HUES6 (cell line): ENCODE measurements around the gene KRT6C.

ENCODE experiments used
- H3K27ac ChIP-seq: 2 replicates; pipeline ENCODE4 v1.7.0; 2013; ENCODE audit warnings: low read depth, mild to moderate bottlenecking, low read length, inconsistent platforms
- H3K27me3 ChIP-seq: 2 replicates; pipeline ENCODE4 v1.6.1; 2013; ENCODE audit warnings: low read length; ENCODE audit not compliant: control insufficient read depth, insufficient read depth
- H3K36me3 ChIP-seq: 2 replicates; pipeline ENCODE4 v1.6.1; 2013; ENCODE audit warnings: low read length; ENCODE audit not compliant: control insufficient read depth, insufficient read depth
- H3K4me1 ChIP-seq: 2 replicates; pipeline ENCODE4 v1.6.1; 2013; ENCODE audit warnings: low read length; ENCODE audit not compliant: control insufficient read depth, insufficient read depth
- H3K4me3 ChIP-seq: 2 replicates; pipeline ENCODE4 v1.5.1; 2013; ENCODE audit warnings: low read depth, low read length
- H3K9ac ChIP-seq: one replicate; pipeline ENCODE4 v1.6.1; 2013; ENCODE audit warnings: mild to moderate bottlenecking, low read length
- H3K9me3 ChIP-seq: 2 replicates; pipeline ENCODE4 v1.6.1; 2013; ENCODE audit warnings: low read depth, low read length; ENCODE audit not compliant: control insufficient read depth, insufficient read depth

The KRT6C gene

GRCh38 chr12:52433501-52434080 is 40.0 kb downstream of the KRT6C start:
- no peak overlapping the region for H3K4me3 ChIP-seq
- no peaks in the 10 kb centered on the region for H3K9me3 ChIP-seq
- H3K4me1 ChIP-seq = peaks cover 5% of the 10 kb centered on the region

GRCh38 chr12:52432559-52433207 is 40.9 kb downstream of the KRT6C start:
- Histone ChIP-seq H3K36me3 (no peaks in the 10 kb centered on the region), H3K4me1 (peaks cover 5% of the 10 kb centered on the region), H3K27ac (no peak overlapping the region), H3K9ac (no peak overlapping the region), H3K27me3 (peaks cover 10% of the 10 kb centered on the region; the same call in 1 of the 2 replicates), H3K4me3 (no peak overlapping the region), H3K9me3 (no peaks in the 10 kb centered on the region)

More at GRCh38 chr12:52433501-52434080, 40.0 kb downstream of the KRT6C start:
- peaks cover 10% of the 10 kb centered on the region; the same call in 1 of the 2 replicates for H3K27me3 ChIP-seq
- no peak overlapping the region for H3K27ac ChIP-seq
- no peak overlapping the region for H3K9ac ChIP-seq
- no peaks in the 10 kb centered on the region for H3K36me3 ChIP-seq

DNA sequence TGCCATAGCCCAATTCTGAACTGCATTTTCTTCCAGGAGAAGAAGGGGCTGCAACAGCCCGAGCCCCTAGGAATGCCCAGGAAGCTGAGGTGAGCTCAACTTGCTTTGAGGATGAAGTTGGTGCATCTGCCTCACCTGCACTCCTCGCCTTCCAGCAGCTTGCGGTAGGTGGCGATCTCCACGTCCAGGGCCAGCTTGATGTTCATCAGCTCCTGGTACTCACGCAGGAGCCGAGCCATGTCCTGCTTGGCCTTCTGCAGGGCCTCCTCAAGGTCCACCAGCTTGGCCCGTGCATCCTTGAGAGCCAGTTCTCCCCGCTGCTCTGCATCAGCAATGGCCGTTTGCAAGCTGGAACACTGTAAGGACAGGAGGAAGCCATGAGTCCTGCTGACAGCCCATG is 45.5 kb downstream of the KRT6C start:
- H3K36me3 ChIP-seq = no peaks in the 10 kb centered on the region
- H3K9ac ChIP-seq = no peak overlapping the region
- peaks cover 10% of the 10 kb centered on the region; the same call in 1 of the 2 replicates for H3K27me3 ChIP-seq
- no peak overlapping the region for H3K4me3 ChIP-seq
- H3K27ac ChIP-seq = no peak overlapping the region
- H3K9me3 ChIP-seq = no peaks in the 10 kb centered on the region
- peaks cover 5% of the 10 kb centered on the region; the same call in 1 of the 2 replicates for H3K4me1 ChIP-seq

GRCh38 chr12:52427083-52427482 is 46.5 kb downstream of the KRT6C start:
- peaks cover 10% of the 10 kb centered on the region; the same call in 1 of the 2 replicates for H3K27me3 ChIP-seq

DNA sequence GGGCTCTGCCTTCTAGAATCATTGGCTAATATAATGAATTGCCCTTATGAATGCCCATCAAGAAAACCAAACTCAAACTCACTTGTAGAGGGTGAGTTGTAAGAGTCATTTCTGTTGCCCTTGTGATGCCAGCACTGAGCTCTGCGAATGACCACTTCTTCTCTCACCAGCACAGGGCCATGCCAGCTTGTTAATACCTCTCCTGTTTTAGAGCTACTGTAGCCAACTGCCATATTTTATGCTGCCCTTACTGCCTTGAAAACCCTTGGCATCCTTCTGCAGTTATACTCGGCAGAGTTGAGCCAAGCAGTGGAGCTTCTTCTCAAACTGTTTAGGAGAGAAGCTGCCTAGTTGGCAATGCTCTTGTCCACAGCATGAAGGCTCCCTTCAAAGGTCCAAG is 47.6 kb downstream of the KRT6C start:
- H3K4me1 ChIP-seq = peaks cover 7% of the 10 kb centered on the region; the same call in 1 of the 2 replicates
- no peak overlapping the region for H3K4me3 ChIP-seq
- no peaks in the 10 kb centered on the region for H3K9me3 ChIP-seq
- H3K36me3 ChIP-seq = no peaks in the 10 kb centered on the region
- no peak overlapping the region for H3K27ac ChIP-seq
- peaks cover 5% of the 10 kb centered on the region; the same call in 1 of the 2 replicates for H3K27me3 ChIP-seq
- H3K9ac ChIP-seq = no peak overlapping the region

More at GRCh38 chr12:52427083-52427482, 46.5 kb downstream of the KRT6C start:
- Histone ChIP-seq H3K4me3 (no peak overlapping the region), H3K27ac (no peak overlapping the region), H3K36me3 (no peaks in the 10 kb centered on the region), H3K9ac (no peak overlapping the region), H3K9me3 (no peaks in the 10 kb centered on the region), H3K4me1 (peaks cover 7% of the 10 kb centered on the region; the same call in 1 of the 2 replicates)

- H3K27ac ChIP-seq = no peak overlapping the region
- H3K4me3 ChIP-seq = no peak overlapping the region
- no peaks in the 10 kb centered on the region for H3K9me3 ChIP-seq
- peaks cover 4% of the 10 kb centered on the region; the same call in 1 of the 2 replicates for H3K27me3 ChIP-seq
- H3K36me3 ChIP-seq = no peaks in the 10 kb centered on the region
- no peak overlapping the region for H3K9ac ChIP-seq
- peaks cover 7% of the 10 kb centered on the region; the same call in 1 of the 2 replicates for H3K4me1 ChIP-seq
Measured at GRCh38 chr12:52425466-52425865, 48.1 kb downstream of the KRT6C start.

DNA sequence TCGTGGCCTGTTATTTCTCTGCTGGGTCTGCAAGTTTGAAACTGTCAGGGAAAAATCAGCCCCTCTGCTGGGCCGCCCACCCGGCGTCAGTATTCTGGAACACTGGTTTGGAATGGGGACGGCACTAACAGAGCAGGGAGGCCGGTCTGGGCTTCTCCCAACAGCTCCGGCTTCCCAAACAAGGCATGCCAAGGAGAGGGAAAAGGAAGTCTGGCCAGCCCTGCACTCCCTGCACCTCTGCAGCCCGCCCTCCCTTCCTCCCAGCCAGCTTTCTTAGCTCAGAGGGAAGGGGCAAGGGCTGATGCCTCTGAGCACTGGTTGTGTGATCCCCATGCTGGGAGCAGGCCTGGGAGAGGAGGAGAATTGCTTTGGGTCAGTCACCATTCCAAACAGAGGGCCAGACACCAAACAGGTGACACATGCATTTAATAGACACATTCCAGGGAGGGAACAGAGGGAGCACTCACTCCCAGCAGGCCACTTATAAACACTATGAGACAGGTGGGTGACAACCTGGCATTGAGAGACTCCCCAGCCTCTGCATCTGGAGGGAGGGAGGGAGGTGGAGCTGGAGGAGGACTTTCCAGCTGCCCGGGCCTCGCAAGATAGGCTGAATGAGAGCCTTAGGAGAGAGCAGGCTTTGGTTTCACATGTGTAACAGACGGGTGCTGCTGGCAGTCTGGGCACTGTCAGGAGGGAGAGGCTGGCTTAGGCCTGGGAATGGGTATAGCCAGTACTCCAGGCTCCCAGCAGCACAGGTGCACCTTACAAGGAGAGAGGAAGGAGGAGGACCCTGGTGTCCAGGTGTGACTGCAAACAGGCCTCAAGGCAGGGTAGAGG is 49.7 kb downstream of the KRT6C start:
- no peaks in the 10 kb centered on the region for H3K9me3 ChIP-seq
- no peaks in the 10 kb centered on the region for H3K36me3 ChIP-seq
- H3K4me1 ChIP-seq = peaks cover 7% of the 10 kb centered on the region; the same call in 1 of the 2 replicates
- H3K9ac ChIP-seq = no peak overlapping the region
- no peak overlapping the region for H3K4me3 ChIP-seq
- 0 out of 2 replicates have a peak, but pooled peaks cover 3% of the 10 kb centered on the region for H3K27me3 ChIP-seq
- no peak overlapping the region for H3K27ac ChIP-seq

DNA sequence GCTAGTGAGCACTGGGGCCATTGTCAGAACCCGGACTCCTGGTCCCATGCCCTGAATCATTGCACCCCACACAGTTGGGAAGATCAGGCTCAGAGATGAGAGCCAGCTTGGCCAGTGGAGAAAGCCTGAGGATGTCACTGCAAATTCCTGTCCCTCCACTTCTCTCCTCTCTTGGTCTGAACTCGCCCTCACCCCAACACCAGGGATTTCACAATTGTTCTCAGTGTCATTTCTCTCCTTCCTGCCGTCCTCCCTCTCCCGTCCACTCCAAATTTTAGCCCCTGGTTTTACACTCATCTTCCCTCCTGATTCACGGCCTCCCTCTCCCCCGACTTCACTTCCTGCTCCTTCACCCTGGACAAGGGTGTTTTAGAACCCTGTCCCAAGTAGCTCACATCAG is 50.6 kb downstream of the KRT6C start:
- no peak overlapping the region for H3K9ac ChIP-seq
- H3K27me3 ChIP-seq = 0 out of 2 replicates have a peak, but pooled peaks cover 3% of the 10 kb centered on the region
- no peak overlapping the region for H3K4me3 ChIP-seq
- H3K4me1 ChIP-seq = peaks cover 7% of the 10 kb centered on the region; the same call in 1 of the 2 replicates
- H3K27ac ChIP-seq = no peak overlapping the region
- H3K36me3 ChIP-seq = no peaks in the 10 kb centered on the region
- H3K9me3 ChIP-seq = no peaks in the 10 kb centered on the region

- Histone ChIP-seq H3K9me3 (no peaks in the 10 kb centered on the region), H3K27ac (no peak overlapping the region), H3K27me3 (0 out of 2 replicates have a peak, but pooled peaks cover 3% of the 10 kb centered on the region), H3K9ac (no peak overlapping the region), H3K4me3 (no peak overlapping the region), H3K36me3 (no peaks in the 10 kb centered on the region), H3K4me1 (peaks cover 7% of the 10 kb centered on the region; the same call in 1 of the 2 replicates)
Measured at GRCh38 chr12:52419656-52420055, 53.9 kb downstream of the KRT6C start.

- H3K9ac ChIP-seq = no peak overlapping the region
- H3K27ac ChIP-seq = no peak overlapping the region
- no peaks in the 10 kb centered on the region for H3K36me3 ChIP-seq
Measured at GRCh38 chr12:52418576-52419110, 55.0 kb downstream of the KRT6C start.

More at GRCh38 chr12:52418576-52419110, 55.0 kb downstream of the KRT6C start:
- H3K4me3 ChIP-seq = no peak overlapping the region
- peaks cover 7% of the 10 kb centered on the region; the same call in 1 of the 2 replicates for H3K4me1 ChIP-seq
- H3K9me3 ChIP-seq = no peaks in the 10 kb centered on the region
- 0 out of 2 replicates have a peak, but pooled peaks cover 3% of the 10 kb centered on the region for H3K27me3 ChIP-seq
